NCI-H226 (cell line): ENCODE data around the gene PPP6R1.
"Not testable (repeated sequence)": the region's sequence is repeated elsewhere in the genome, so short reads cannot be mapped to it uniquely, and the experiment has no call there.

Experiments used
- DNase-seq: peaks from one replicate; pipeline ENCODE4 v3.0.0-alpha.2; 2015

PPP6R1 gene

GRCh38 chr19:55223291-55224037, 35.4 kb downstream of the PPP6R1 start:
- no peak for DNase-seq

- DNase-seq: no peak
Observed at GRCh38 chr19:55220525-55220924, 38.3 kb downstream of the PPP6R1 start.

GRCh38 chr19:55216461-55217198, 42.2 kb downstream of the PPP6R1 start:
- DNase-seq: peak; percentile 100

- DNase-seq: no peak
Observed at GRCh38 chr19:55213547-55213946, 45.3 kb downstream of the PPP6R1 start.

GRCh38 chr19:55212447-55212846, 46.4 kb downstream of the PPP6R1 start:
- DNase-seq: peak; percentile 51

- DNase-seq: peak; percentile 93
Observed at GRCh38 chr19:55209693-55210472, 48.9 kb downstream of the PPP6R1 start.

GRCh38 chr19:55208880-55209692, 49.7 kb downstream of the PPP6R1 start, which contains the start of gene PTPRH:
TSS of gene PTPRH (minus strand) at chr19:55209501. CDS start at chr19:55209433, 68 bp downstream.
- DNase-seq: peak; percentile 51

- peak; percentile 99 for DNase-seq
Observed at GRCh38 chr19:55206664-55207500, 51.9 kb downstream of the PPP6R1 start.

- not testable (repeated sequence) for DNase-seq
Observed at GRCh38 chr19:55202199-55202598, 56.6 kb downstream of the PPP6R1 start.

GRCh38 chr19:55199620-55200204, 59.1 kb downstream of the PPP6R1 start:
- no peak for DNase-seq

GRCh38 chr19:55198651-55199050, 60.2 kb downstream of the PPP6R1 start:
- no peak for DNase-seq

GRCh38 chr19:55197528-55197927, 61.3 kb downstream of the PPP6R1 start:
- DNase-seq: no peak

- no peak for DNase-seq
Observed at GRCh38 chr19:55196803-55197202, 62.0 kb downstream of the PPP6R1 start.

- DNase-seq: no peak
Observed at GRCh38 chr19:55193481-55193880, 65.3 kb downstream of the PPP6R1 start.

GRCh38 chr19:55189403-55189835, 69.4 kb downstream of the PPP6R1 start:
- DNase-seq: peak; percentile 100

GRCh38 chr19:55188625-55189024, 70.2 kb downstream of the PPP6R1 start:
- no peak for DNase-seq

GRCh38 chr19:55186080-55186479, 72.7 kb downstream of the PPP6R1 start:
- DNase-seq: no peak

GRCh38 chr19:55181740-55182139, 77.1 kb downstream of the PPP6R1 start:
- DNase-seq: no peak
